Suprapubic skin (tissue), 4 donors: ENCODE measurements around the gene ITIH2. TPM values are rescaled to one million over a fixed set of nuclear protein-coding genes. Genes with fewer than 3 reads are reported as not detected.

Experiments used
- DNase-seq, 2 donors: peaks; one replicate each; pipeline ENCODE4 v3.0.0-alpha.2; 2019; ENCODE audit warnings: low spot score in 2 of 2
- H3K27ac ChIP-seq: fragments of 200-600 bp; sonication (generic); one replicate; pipeline ENCODE4 v1.5.1; 2019
- H3K27me3 ChIP-seq: fragments of 200-600 bp; sonication (generic); one replicate; pipeline ENCODE4 v1.5.1; 2019
- H3K36me3 ChIP-seq: fragments of 200-600 bp; sonication (generic); one replicate; pipeline ENCODE4 v1.5.1; 2019
- H3K4me1 ChIP-seq: fragments of 200-600 bp; sonication (generic); one replicate; pipeline ENCODE4 v1.5.1; 2019
- H3K4me3 ChIP-seq: fragments of 200-600 bp; sonication (generic); one replicate; pipeline ENCODE4 v1.5.1; 2019; ENCODE audit warnings: mild to moderate bottlenecking
- H3K9me3 ChIP-seq: fragments of 200-600 bp; sonication (generic); one replicate; pipeline ENCODE4 v1.5.1; 2019
- CTCF ChIP-seq, 2 donors: fragments of 200-600 bp in 1 of 2; fragments of 450-650 bp in 1 of 2; sonication (generic) in 1 of 2; IDR thresholded peaks; one replicate each; pipeline ENCODE4 v1.5.1; 2016 to 2019; ENCODE audit warnings: antibody characterized with exemption in 2 of 2, mild to moderate bottlenecking in 1 of 2, moderate library complexity in 1 of 2
- EP300 ChIP-seq: sonication (generic); formaldehyde crosslinking; IDR thresholded peaks from one replicate; pipeline ENCODE4 v1.6.1; 2017; ENCODE audit warnings: antibody characterized with exemption
- POLR2A ChIP-seq, 2 donors: fragments of 450-650 bp; IDR thresholded peaks; one replicate each; pipeline ENCODE4 v1.6.1; 2017; ENCODE audit warnings: antibody characterized with exemption in 2 of 2, mild to moderate bottlenecking in 2 of 2, moderate library complexity in 2 of 2
- POLR2AphosphoS5 ChIP-seq, 3 donors: sonication (generic); formaldehyde crosslinking; IDR thresholded peaks; one replicate each; pipeline ENCODE4 v1.6.1; 2017; ENCODE audit warnings: antibody characterized with exemption in 3 of 3
- WGBS: methylation state at CpG from one replicate; pipeline ENCODE4 v1.1.5; 2018; 5-methylcytosine and 5-hydroxymethylcytosine counted together
- total RNA-seq, 4 donors: library from RNA; depleted of rRNA; stranded (reverse); fragments of >200 nt; gene quantifications; one replicate each; pipeline ENCODE4 v1.1.0, GENCODE V29; 2016

ITIH2 gene
- total RNA-seq, 4 donors from 2014 or later = 0.24 TPM; not detected in 3

- Histone ChIP-seq H3K27me3 (no peaks in the 10 kb centered on the region), H3K9me3 (no peaks in the 10 kb centered on the region), H3K27ac (no peak overlapping the region), H3K4me1 (no peaks in the 10 kb centered on the region), H3K36me3 (peaks cover 54% of the 10 kb centered on the region), H3K4me3 (no peak overlapping the region)
- 95% methylated on average over 6 of the region's 6 CpGs for WGBS
- no peak for DNase-seq
- TF ChIP-seq EP300 (no peak), CTCF (IDR thresholded peaks at IDR 0.05) (no peak)
Measured at GRCh38 chr10:7752251-7752650, 49.1 kb downstream of the ITIH2 start.

GRCh38 chr10:7755103-7755502 is 52.0 kb downstream of the ITIH2 start:
- Histone ChIP-seq H3K4me3 (no peak overlapping the region), H3K27me3 (no peaks in the 10 kb centered on the region), H3K4me1 (no peaks in the 10 kb centered on the region), H3K9me3 (no peaks in the 10 kb centered on the region), H3K27ac (no peak overlapping the region), H3K36me3 (peaks cover 82% of the 10 kb centered on the region)
- no peak for TF ChIP-seq POLR2A (IDR thresholded peaks at IDR 0.05)
- WGBS = 76% methylated on average over 3 of the region's 3 CpGs
- no peak for DNase-seq

GRCh38 chr10:7756360-7756992 is 53.4 kb downstream of the ITIH2 start:
- WGBS = 73% methylated on average over 7 of the region's 7 CpGs
- Histone ChIP-seq H3K4me3 (no peak overlapping the region), H3K27me3 (no peaks in the 10 kb centered on the region), H3K27ac (no peak overlapping the region), H3K36me3 (peaks cover 96% of the 10 kb centered on the region), H3K9me3 (no peaks in the 10 kb centered on the region), H3K4me1 (no peaks in the 10 kb centered on the region)
- TF ChIP-seq POLR2A (IDR thresholded peaks at IDR 0.05) (no peak), POLR2AphosphoS5 (IDR thresholded peaks at IDR 0.05) (no peak), EP300 (no peak), CTCF (IDR thresholded peaks at IDR 0.05) (no peak)
- no peak for DNase-seq

- Histone ChIP-seq H3K4me3 (no peak overlapping the region), H3K27ac (no peak overlapping the region), H3K36me3 (peaks cover 93% of the 10 kb centered on the region), H3K9me3 (no peaks in the 10 kb centered on the region), H3K27me3 (no peaks in the 10 kb centered on the region), H3K4me1 (no peaks in the 10 kb centered on the region)
- TF ChIP-seq CTCF (IDR thresholded peaks at IDR 0.05) = no peak
- no peak for TF ChIP-seq EP300
- no peak for TF ChIP-seq POLR2A (IDR thresholded peaks at IDR 0.05)
- TF ChIP-seq POLR2AphosphoS5 (IDR thresholded peaks at IDR 0.05) = no peak
- no peak for DNase-seq
- 77% methylated on average over 5 of the region's 5 CpGs for WGBS
Measured at GRCh38 chr10:7763929-7764328, 60.8 kb downstream of the ITIH2 start.

- Histone ChIP-seq H3K27me3 (no peaks in the 10 kb centered on the region), H3K4me3 (no peak overlapping the region), H3K4me1 (no peaks in the 10 kb centered on the region), H3K27ac (no peak overlapping the region), H3K36me3 (peaks cover 85% of the 10 kb centered on the region), H3K9me3 (no peaks in the 10 kb centered on the region)
- 78% methylated on average over 3 of the region's 3 CpGs for WGBS
- no peak for DNase-seq
- TF ChIP-seq POLR2AphosphoS5 (IDR thresholded peaks at IDR 0.05) (no peak), EP300 (no peak), CTCF (IDR thresholded peaks at IDR 0.05) (no peak), POLR2A (IDR thresholded peaks at IDR 0.05) (no peak)
Measured at GRCh38 chr10:7766241-7766640, 63.1 kb downstream of the ITIH2 start.

DNA sequence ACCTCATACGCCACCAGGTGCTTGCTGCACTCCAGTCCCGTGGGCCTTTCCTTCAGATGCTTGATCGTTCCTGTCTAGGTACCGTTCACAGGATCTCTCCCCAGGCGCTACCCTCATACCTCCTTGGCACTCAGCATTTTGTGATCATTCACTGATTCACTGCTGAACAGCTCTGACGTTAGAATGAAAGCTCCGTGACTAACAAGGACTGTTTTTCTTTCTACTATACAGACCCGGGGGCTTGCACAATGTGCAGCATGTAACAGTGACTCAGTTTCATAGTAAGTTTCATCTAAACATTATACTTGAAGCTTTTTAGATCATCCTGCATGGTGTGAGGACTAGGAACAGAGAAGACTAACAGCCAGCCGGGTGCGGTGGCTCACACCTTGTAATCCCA is 64.1 kb downstream of the ITIH2 start:
- 88% methylated on average over 10 of the region's 10 CpGs for WGBS
- no peaks in the 10 kb centered on the region for H3K4me1 ChIP-seq
- no peak for TF ChIP-seq POLR2A (IDR thresholded peaks at IDR 0.05)
- no peak for TF ChIP-seq CTCF (IDR thresholded peaks at IDR 0.05)
- TF ChIP-seq POLR2AphosphoS5 (IDR thresholded peaks at IDR 0.05) = no peak
- no peak for TF ChIP-seq EP300
- no peak for DNase-seq
- H3K27ac ChIP-seq = no peak overlapping the region
- peaks cover 81% of the 10 kb centered on the region for H3K36me3 ChIP-seq
- H3K27me3 ChIP-seq = no peaks in the 10 kb centered on the region
- H3K4me3 ChIP-seq = no peak overlapping the region
- H3K9me3 ChIP-seq = no peaks in the 10 kb centered on the region
